ENCODE data around the gene MAP2.
"Not testable (repeated sequence)": the region's sequence is repeated elsewhere in the genome, so short reads cannot be mapped to it uniquely, and the experiment has no call there.

MAP2 gene

DNA sequence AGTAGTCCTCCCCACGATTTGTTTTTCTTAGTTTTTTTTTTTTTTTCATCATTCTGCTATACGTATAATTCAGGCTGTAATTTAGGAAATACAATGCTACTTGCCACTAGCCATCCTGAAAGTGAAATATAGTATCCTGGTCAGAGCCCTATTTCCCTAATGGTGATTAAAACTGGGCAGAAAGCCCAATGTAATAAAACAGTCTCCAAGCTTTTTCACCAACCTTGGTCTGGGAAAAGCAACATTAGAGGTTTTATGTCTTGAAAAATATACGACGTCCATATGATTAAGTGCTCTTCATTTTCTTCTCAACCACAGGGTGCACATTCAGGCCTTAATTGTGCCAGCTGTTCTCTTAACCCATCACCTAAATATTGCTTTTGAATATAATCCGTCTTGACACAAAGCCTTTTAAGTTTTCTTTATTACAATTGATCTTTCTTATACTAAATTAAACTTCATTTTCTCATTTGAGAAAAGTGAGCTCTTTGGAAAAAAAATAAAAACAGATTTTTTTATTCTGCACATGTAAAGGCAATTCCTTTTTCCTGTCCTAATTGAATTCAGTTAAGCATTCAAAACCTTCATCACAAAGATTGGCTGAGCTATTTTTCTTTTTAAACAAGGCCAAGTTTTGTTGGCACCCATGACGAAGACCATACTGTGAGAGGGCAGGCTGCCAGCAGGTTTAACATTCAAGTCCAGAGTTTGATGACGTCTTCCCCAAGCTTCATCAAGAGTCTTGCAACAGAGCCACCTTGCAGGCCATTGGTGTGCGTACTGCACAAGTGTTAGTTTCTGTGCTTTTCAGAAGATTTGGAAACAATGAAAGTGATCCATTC is 52.7 kb downstream of the MAP2 start:
- DNase-seq (ENCODE audit: low read depth): no peak

DNA sequence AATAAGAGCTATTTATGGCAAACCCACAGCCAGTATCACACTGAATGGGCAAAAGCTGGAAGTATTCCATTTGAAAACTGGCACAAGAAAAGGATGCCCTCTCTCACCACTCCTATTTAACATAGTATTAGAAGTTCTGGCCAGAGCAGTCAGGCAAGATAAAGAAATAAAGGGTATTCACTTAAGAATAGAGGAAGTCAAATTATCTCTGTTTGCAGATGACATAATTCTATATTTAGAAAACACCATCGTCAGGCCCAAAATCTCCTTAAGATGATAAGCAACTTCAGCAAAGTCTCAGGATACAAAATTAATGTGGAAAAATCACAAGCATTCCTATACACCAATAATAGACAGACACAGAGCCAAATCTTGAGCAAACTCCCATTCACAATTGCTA is 68.4 kb downstream of the MAP2 start:
- not testable (repeated sequence) for DNase-seq (ENCODE audit: low read depth)

DNA sequence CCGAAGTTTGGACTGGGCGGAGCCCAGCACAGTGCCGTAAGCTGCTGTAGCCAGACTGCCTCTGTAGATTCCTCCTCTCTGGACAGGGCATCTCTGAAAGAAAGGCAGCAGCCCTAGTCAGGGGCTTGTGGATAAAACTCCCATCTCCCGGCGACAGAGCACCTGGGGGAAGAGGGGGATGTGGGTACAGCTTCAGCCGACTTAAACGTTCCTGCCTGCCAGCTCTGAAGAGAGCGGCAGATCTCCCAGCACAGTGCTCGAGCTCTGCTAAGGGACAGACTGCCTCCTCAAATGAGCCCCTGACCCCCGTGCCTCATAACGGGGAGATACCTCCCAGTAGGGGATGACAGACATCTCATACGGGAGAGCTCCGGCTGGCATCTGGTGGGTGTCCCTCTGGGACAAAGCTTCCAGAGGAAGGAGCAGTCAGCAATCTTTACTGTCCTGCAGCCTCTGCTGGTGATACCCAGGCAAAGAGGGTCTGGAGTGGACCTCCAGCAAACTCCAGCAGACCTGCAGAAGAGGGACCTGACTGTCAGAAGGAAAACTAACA is 71.3 kb downstream of the MAP2 start:
- not testable (repeated sequence) for DNase-seq (ENCODE audit: low read depth)

GRCh38 chr2:209495855-209496585 is 72.2 kb downstream of the MAP2 start:
- DNase-seq (ENCODE audit: low read depth): no peak

- DNase-seq (ENCODE audit: low read depth): no peak
Observed at GRCh38 chr2:209496586-209496982, 72.7 kb downstream of the MAP2 start.

- no peak for DNase-seq (ENCODE audit: low read depth)
Observed at GRCh38 chr2:209498614-209499013, 74.8 kb downstream of the MAP2 start.

GRCh38 chr2:209499069-209499468 is 75.2 kb downstream of the MAP2 start:
- DNase-seq (ENCODE audit: low read depth): no peak

- no peak for DNase-seq (ENCODE audit: low read depth)
Observed at GRCh38 chr2:209501579-209501978, 77.7 kb downstream of the MAP2 start.

DNA sequence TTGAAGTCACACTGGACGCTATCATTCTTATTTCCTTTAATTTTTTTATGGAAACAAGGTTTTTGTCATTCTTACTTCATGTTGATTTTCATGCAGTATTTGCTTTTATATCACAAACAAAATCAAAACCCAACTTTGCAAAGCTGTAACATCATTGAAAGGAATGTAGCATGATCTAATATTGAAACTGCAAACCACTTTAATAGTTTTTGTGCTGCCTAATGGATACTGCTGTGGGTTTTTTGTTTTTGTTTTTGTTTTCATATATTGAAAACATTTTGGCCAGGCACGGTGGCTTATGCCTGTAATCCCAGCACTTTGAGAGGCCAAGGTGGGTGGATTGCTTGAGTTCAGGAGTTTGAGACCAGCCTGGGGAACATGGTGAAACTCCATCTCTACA is 81.6 kb downstream of the MAP2 start:
- no peak for DNase-seq (ENCODE audit: low read depth)

- DNase-seq (ENCODE audit: low read depth): no peak
Observed at GRCh38 chr2:209508255-209508654, 84.4 kb downstream of the MAP2 start.

GRCh38 chr2:209511637-209512036 is 87.8 kb downstream of the MAP2 start:
- DNase-seq (ENCODE audit: low read depth): no peak

GRCh38 chr2:209512971-209513370 is 89.1 kb downstream of the MAP2 start:
- no peak for DNase-seq (ENCODE audit: low read depth)

GRCh38 chr2:209517436-209517835 is 93.6 kb downstream of the MAP2 start:
- no peak for DNase-seq (ENCODE audit: low read depth)

DNA sequence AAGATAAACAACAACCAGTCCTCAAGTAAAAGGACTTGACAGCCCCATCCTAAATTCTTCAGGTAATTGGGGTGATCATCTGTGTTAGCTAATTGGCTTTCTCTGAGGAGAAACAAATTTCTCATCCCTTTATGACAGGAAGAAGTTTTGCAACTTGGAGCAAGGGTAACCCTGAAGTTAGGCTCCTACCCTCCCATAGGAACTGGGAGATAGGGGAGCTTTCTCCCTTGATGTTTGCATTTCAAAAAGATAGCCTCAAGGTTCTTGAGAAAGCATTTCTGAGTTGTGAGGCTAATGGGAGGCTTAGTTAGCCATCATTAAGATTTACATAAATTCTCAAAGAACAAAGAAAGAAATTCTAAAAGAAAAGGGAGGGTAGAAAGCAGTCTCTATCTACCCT is 95.4 kb downstream of the MAP2 start:
- DNase-seq (ENCODE audit: low read depth): no peak

- DNase-seq (ENCODE audit: low read depth): no peak
Observed at GRCh38 chr2:209519906-209520305, 96.1 kb downstream of the MAP2 start.

GRCh38 chr2:209523041-209523740 is 99.3 kb downstream of the MAP2 start:
- DNase-seq (ENCODE audit: low read depth): no peak

DNA sequence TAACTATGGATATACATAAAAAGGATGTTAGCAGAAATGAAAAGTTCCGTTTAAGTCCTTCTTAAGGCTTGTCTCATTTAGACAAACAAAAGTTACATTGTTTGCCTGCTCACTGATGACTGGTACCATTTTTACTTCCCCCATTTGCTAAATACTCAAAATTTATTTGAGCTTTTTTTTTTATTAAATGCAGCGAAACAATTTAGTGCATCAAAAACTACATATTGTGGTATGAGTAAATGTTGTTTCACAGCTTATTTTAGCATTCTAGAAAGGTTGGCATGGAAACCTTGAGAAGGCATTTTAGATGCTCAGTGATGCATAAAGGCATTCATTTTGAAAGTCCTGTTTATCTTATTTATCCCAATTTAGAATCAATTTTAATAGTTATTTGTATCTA is 100.0 kb downstream of the MAP2 start:
- no peak for DNase-seq (ENCODE audit: low read depth)

DNA sequence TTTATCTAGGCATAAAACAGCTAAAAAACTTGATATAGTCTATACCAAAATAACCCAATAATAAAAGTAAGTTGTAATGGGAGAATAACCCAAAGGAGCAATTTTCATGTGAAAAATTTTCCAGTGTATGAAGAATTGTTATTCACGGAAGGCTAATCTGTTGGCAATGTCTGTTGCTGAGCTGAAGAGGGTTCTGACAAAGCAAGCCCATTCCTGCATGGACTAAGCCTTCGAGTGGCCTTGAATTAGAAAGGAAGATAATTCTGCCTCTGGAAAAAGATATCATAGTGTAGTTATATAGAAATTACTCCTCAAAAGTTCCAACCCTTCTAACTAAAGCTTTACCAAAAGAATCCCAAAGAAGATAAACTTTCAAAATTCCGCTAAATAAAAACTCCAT is 101.5 kb downstream of the MAP2 start:
- no peak for DNase-seq (ENCODE audit: low read depth)

DNA sequence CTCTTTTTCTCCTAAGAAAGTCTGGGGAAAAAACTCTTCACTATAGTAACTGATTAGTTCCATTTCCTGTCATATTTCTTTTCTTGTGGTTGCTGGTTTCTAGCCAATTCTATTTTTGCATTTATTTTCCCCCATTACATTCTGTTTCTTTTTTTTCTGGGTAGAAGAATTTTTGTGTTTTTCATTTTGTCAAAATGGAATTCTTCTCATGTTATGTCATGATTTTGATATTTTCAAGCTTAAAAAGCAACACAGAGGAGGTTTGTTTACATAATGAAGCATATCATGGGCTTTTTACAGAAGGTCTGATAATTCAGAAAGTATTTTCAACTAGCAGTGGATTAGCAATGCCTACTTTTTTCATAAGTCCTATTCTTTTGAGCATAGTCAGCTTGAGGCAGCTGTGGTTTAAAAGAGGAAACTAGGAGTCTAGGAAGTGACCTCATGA is 102.0 kb downstream of the MAP2 start:
- DNase-seq (ENCODE audit: low read depth): no peak

GRCh38 chr2:209526561-209526960 is 102.7 kb downstream of the MAP2 start:
- no peak for DNase-seq (ENCODE audit: low read depth)

DNA sequence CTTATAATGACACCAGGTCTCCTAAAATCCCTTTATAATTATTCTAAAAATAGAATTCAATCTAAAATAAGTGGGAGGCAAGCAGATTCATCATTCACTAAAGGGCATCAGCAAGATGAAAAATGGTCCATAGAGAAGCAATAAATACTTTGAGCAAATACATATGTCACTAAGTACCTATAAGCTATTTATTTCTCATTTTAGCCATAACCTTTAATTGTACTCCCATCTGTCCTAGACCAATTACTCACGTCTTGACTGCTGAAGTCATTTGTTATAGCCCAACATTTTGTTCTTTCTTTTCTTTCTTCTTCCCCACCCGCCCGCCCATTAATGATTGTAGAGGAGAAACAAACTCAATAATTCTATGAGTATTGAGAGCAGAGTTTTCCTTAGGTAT is 105.7 kb downstream of the MAP2 start:
- no peak for DNase-seq (ENCODE audit: low read depth)

DNA sequence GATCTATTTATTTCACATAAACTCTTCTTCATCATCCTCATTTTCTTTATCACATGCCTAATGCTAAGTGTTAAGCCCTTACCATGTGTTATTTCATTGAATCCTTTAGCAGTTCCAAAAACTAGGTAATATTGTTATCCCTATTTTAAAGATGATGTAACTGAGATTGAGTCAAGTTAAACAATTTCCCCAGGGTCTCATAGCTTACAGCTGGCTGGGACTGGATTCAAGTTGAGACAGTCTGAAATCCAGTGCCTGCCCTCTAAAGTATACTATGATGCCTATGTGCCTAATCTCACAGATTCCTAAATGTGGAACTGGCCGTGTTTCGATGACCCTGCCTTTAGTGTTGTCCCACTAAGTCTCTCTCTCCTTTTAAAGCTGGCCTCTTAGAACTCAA is 108.5 kb downstream of the MAP2 start:
- no peak for DNase-seq (ENCODE audit: low read depth)

DNA sequence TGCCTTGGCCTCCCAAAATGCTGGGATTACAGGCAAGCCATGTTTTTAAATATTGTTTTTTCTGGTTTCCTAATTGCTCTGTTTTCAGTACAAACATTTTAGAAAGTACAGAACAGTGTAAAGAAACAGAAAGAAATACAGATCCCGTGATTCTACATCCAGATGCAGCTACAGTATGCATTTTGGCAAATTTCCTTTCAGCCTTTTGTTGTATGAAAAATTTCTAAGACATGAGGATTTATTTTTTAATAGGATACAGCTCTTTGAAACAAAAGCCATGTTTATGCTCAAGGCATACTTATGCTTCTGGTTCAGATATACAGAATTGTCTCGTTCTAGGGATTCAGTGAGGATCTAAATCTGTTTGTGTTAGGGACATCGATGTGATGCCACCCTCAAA is 109.5 kb downstream of the MAP2 start:
- DNase-seq (ENCODE audit: low read depth): no peak
